ENCODE data around the gene PRKCB. TPM values are rescaled to one million over a fixed set of nuclear protein-coding genes. Genes with fewer than 3 reads are reported as not detected.

Gene PRKCB
- total RNA-seq, 2 donors from 2014 or later = 2.9 to 28.6 TPM

GRCh38 chr16:24075931-24076716 lies 240.3 kb downstream of the PRKCB start:
- TF ChIP-seq POLR2A (IDR thresholded peaks at IDR 0.05) (no peak), POLR2AphosphoS5 (IDR thresholded peaks at IDR 0.05) (no peak)
- TF ChIP-seq, protein P1, sequence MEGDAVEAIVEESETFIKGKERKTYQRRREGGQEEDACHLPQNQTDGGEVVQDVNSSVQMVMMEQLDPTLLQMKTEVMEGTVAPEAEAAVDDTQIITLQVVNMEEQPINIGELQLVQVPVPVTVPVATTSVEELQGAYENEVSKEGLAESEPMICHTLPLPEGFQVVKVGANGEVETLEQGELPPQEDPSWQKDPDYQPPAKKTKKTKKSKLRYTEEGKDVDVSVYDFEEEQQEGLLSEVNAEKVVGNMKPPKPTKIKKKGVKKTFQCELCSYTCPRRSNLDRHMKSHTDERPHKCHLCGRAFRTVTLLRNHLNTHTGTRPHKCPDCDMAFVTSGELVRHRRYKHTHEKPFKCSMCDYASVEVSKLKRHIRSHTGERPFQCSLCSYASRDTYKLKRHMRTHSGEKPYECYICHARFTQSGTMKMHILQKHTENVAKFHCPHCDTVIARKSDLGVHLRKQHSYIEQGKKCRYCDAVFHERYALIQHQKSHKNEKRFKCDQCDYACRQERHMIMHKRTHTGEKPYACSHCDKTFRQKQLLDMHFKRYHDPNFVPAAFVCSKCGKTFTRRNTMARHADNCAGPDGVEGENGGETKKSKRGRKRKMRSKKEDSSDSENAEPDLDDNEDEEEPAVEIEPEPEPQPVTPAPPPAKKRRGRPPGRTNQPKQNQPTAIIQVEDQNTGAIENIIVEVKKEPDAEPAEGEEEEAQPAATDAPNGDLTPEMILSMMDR (IDR thresholded peaks at IDR 0.05) = no peak
- 43% methylated on average over 6 of the region's 6 CpGs for WGBS
- no peaks in the 10 kb centered on the region for H3K4me1 ChIP-seq (replicated peaks)

DNA sequence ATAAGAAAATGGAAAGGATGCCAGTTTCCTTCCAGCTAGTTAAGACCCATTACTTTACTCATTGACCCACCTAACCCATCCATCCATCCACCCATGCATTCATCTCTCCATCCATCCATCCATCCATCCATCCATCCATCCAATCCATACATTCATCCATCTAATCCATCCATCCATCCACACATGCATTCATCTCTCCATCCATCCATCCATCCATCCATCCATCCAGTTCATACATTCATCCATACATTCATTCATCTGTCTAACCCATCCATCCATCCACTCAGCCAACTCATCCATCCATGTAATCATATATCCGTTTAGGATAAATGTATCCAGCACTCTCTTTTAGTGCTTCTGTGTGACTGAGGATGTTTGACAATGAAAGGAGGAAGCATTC lies 241.5 kb downstream of the PRKCB start:
- Histone ChIP-seq H3K36me3 (no peaks in the 10 kb centered on the region), H3K27me3 (replicated peaks; ENCODE audit: insufficient read depth) (no peaks in the 10 kb centered on the region), H3K4me1 (replicated peaks) (no peaks in the 10 kb centered on the region), H3K27ac (no peak overlapping the region), H3K4me3 (no peak overlapping the region), H3K9me3 (no peaks in the 10 kb centered on the region)
- no peak for DNase-seq (ENCODE audit: low spot score)
- intact Hi-C loops (cut with DNase I) = no loop called here
- TF ChIP-seq, protein P1 (IDR thresholded peaks at IDR 0.05) = no peak
- TF ChIP-seq POLR2AphosphoS5 (IDR thresholded peaks at IDR 0.05) = no peak
- no peak for TF ChIP-seq POLR2A (IDR thresholded peaks at IDR 0.05)
- WGBS = 85% methylated on average over 1 of the region's 1 CpG

More at GRCh38 chr16:24075931-24076716, 240.3 kb downstream of the PRKCB start:
- H3K27me3 ChIP-seq (replicated peaks; ENCODE audit: insufficient read depth) = no peaks in the 10 kb centered on the region
- H3K36me3 ChIP-seq = no peaks in the 10 kb centered on the region
- no peak overlapping the region for H3K27ac ChIP-seq
- no peak overlapping the region for H3K4me3 ChIP-seq
- no peaks in the 10 kb centered on the region for H3K9me3 ChIP-seq
- no peak for DNase-seq (ENCODE audit: low spot score)
- intact Hi-C loops (cut with DNase I) = no loop called here

DNA sequence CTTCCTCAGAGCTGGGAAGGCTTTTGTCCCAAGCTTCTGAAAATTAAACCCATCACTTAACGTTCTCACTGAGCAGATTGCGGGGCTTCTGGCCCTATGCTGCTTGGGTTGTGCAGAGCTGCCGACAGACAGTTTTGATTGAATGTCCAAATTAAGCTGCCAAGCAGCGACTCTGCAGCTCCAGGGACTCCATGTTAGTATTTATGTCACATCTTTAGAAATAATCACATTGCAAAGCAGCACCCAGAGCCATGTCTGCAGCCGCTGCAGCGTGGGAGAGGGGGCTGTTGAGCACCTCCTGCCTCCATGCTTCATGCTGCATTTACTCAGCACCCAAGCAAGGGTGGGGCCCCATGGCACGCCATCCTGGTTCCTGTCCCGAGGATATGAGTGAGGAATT lies 242.2 kb downstream of the PRKCB start:
- DNase-seq (ENCODE audit: low spot score) = no peak
- H3K36me3 ChIP-seq = no peaks in the 10 kb centered on the region
- no peak overlapping the region for H3K27ac ChIP-seq
- intact Hi-C loops (cut with DNase I) = no loop called here
- no peaks in the 10 kb centered on the region for H3K9me3 ChIP-seq
- no peaks in the 10 kb centered on the region for H3K4me1 ChIP-seq (replicated peaks)
- TF ChIP-seq, protein P1 (IDR thresholded peaks at IDR 0.05) = no peak
- TF ChIP-seq POLR2AphosphoS5 (IDR thresholded peaks at IDR 0.05) (no peak), POLR2A (IDR thresholded peaks at IDR 0.05) (no peak)
- H3K4me3 ChIP-seq = no peak overlapping the region
- WGBS = 84% methylated on average over 8 of the region's 8 CpGs
- no peaks in the 10 kb centered on the region for H3K27me3 ChIP-seq (replicated peaks; ENCODE audit: insufficient read depth)

GRCh38 chr16:24085666-24086065 lies 249.9 kb downstream of the PRKCB start:
- TF ChIP-seq POLR2AphosphoS5 (IDR thresholded peaks at IDR 0.05) (no peak), POLR2A (IDR thresholded peaks at IDR 0.05) (no peak)
- Histone ChIP-seq H3K4me1 (replicated peaks) (no peaks in the 10 kb centered on the region), H3K27ac (no peak overlapping the region), H3K27me3 (replicated peaks; ENCODE audit: insufficient read depth) (no peaks in the 10 kb centered on the region), H3K4me3 (no peak overlapping the region), H3K9me3 (no peaks in the 10 kb centered on the region), H3K36me3 (no peaks in the 10 kb centered on the region)
- intact Hi-C loops (cut with DNase I) = no loop called here
- whole genome bisulfite sequencing = 84% methylated on average over 5 of the region's 5 CpGs
- DNase-seq (ENCODE audit: low spot score) = no peak

DNA sequence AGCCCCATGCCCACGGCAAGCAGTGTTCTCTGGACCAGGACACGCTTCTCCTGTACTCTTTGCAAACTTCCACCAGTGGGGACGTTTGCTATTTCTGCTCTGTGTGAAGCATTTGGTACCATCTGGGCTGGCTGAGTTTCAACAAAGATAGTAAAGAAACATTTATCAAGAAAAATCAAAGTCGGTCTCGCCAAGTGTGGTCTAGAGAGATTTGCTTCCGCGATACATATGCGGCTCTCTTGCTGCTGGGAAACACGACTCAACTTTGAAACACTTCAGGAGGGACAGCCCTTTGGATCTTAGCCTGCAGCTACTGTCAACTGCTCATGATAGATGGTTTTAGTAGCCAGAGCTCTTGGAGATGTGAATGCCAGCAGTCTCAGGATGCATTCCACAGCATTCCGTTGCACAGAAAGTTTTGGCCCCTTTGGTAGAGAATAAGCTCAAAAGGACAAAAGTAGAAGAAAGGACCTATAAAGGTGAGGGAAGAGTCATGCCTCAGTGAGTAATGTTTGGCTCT lies 252.2 kb downstream of the PRKCB start:
- no peak for DNase-seq (ENCODE audit: low spot score)
- no peak for TF ChIP-seq POLR2A (IDR thresholded peaks at IDR 0.05)
- Histone ChIP-seq H3K4me3 (no peak overlapping the region), H3K27me3 (replicated peaks; ENCODE audit: insufficient read depth) (no peaks in the 10 kb centered on the region), H3K4me1 (replicated peaks) (no peaks in the 10 kb centered on the region), H3K27ac (no peak overlapping the region), H3K9me3 (no peaks in the 10 kb centered on the region), H3K36me3 (no peaks in the 10 kb centered on the region)
- intact Hi-C loops (cut with DNase I) = no loop called here
- 61% methylated on average over 10 of the region's 10 CpGs for WGBS

GRCh38 chr16:24088767-24089166 lies 253.0 kb downstream of the PRKCB start:
- Histone ChIP-seq H3K27me3 (replicated peaks; ENCODE audit: insufficient read depth) (no peaks in the 10 kb centered on the region), H3K4me3 (no peak overlapping the region), H3K4me1 (replicated peaks) (no peaks in the 10 kb centered on the region), H3K36me3 (no peaks in the 10 kb centered on the region), H3K27ac (no peak overlapping the region), H3K9me3 (no peaks in the 10 kb centered on the region)
- 67% methylated on average over 2 of the region's 2 CpGs for WGBS
- no peak for TF ChIP-seq POLR2AphosphoS5 (IDR thresholded peaks at IDR 0.05)
- no peak for TF ChIP-seq POLR2A (IDR thresholded peaks at IDR 0.05)
- TF ChIP-seq, protein P1 (IDR thresholded peaks at IDR 0.05) = no peak
- no peak for DNase-seq (ENCODE audit: low spot score)
- intact Hi-C loops (cut with DNase I) = no loop called here
